ENCODE data around the gene TCP11L2. TPM values are rescaled to one million over a fixed set of nuclear protein-coding genes. Genes with fewer than 3 reads are reported as not detected.

The TCP11L2 gene
- total RNA-seq, 1 donor from 2014 or later, result 14.0 TPM

DNA sequence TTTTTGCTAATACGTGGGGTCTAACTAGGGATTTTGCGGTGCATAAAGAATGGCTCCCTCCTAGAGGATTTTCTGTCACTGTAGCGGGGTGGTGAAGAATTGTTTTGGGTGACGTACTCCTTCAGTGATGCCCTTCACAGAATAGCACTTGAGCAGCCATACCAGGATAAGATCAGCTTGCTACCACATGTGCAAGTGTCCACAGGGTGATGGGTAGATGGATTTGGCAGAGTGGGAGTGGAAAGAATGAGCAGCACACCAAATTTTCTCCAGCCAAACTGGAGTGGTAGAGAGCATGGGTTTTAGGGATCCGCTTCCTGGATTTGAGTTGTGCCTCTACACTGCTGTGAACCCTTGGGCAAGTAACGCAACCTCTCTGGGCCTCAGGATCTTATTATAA, 2.3 kb downstream of the TCP11L2 start:
- Mint-ChIP-seq H3K4me3 (ENCODE audit: unreplicated experiment) (no peak overlapping the region), H3K27ac (ENCODE audit: unreplicated experiment) (no peak overlapping the region), H3K9me3 (ENCODE audit: unreplicated experiment) (no peaks in the 10 kb centered on the region), H3K36me3 (ENCODE audit: low read depth, unreplicated experiment) (no peaks in the 10 kb centered on the region), H3K4me1 (ENCODE audit: unreplicated experiment) (peaks cover 11% of the 10 kb centered on the region), H3K27me3 (ENCODE audit: unreplicated experiment) (peaks cover 20% of the 10 kb centered on the region)
- DNase-seq (ENCODE audit: low spot score), result no peak
- TF ChIP-seq, protein P1, sequence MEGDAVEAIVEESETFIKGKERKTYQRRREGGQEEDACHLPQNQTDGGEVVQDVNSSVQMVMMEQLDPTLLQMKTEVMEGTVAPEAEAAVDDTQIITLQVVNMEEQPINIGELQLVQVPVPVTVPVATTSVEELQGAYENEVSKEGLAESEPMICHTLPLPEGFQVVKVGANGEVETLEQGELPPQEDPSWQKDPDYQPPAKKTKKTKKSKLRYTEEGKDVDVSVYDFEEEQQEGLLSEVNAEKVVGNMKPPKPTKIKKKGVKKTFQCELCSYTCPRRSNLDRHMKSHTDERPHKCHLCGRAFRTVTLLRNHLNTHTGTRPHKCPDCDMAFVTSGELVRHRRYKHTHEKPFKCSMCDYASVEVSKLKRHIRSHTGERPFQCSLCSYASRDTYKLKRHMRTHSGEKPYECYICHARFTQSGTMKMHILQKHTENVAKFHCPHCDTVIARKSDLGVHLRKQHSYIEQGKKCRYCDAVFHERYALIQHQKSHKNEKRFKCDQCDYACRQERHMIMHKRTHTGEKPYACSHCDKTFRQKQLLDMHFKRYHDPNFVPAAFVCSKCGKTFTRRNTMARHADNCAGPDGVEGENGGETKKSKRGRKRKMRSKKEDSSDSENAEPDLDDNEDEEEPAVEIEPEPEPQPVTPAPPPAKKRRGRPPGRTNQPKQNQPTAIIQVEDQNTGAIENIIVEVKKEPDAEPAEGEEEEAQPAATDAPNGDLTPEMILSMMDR (IDR thresholded peaks at IDR 0.05; ENCODE audit: unreplicated experiment), result no peak

DNA sequence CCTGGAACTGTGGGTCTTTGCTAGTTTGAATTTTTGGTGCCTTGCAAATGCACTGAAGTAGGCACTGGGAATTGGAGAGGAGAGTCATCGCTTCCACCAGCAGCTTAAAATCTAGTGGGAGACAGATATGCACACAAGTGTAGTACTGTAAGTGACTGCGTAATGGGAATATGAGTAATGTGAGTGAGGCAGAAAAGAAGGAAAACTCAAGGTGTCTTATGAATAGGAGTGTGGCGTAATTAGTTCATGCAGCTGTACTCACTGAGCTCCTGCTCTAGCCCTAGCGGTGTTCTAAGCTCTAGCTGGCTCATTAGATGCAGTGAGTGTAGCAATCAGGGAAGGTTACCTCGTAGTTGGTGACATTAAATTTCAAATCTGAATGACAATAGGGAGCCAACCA, 2.8 kb downstream of the TCP11L2 start:
- Mint-ChIP-seq H3K27me3 (ENCODE audit: unreplicated experiment) (peaks cover 22% of the 10 kb centered on the region), H3K27ac (ENCODE audit: unreplicated experiment) (no peak overlapping the region), H3K36me3 (ENCODE audit: low read depth, unreplicated experiment) (no peaks in the 10 kb centered on the region), H3K9me3 (ENCODE audit: unreplicated experiment) (no peaks in the 10 kb centered on the region), H3K4me3 (ENCODE audit: unreplicated experiment) (no peak overlapping the region), H3K4me1 (ENCODE audit: unreplicated experiment) (peaks cover 11% of the 10 kb centered on the region)
- no peak for DNase-seq (ENCODE audit: low spot score)
- TF ChIP-seq, protein P1 (IDR thresholded peaks at IDR 0.05; ENCODE audit: unreplicated experiment), result no peak

DNA sequence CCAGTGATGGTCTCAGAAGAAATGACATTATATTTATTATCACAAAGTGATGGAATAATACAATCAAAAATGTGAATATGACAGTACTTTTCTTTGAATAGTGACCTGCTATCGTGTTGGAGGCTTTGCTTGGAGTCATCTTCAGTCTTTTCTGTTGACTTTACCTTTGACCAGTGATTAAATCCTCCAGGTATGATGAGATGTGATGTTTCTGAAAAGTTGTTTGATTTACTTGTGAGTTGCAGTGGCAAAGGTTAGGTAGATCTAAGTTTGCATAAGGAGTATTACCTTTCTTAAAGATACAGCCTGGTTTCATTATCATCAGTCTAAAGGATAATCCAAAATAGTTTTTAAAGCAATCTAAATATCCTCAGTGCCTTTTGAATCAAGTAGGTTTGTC, 4.6 kb downstream of the TCP11L2 start:
- TF ChIP-seq, protein P1 (IDR thresholded peaks at IDR 0.05; ENCODE audit: unreplicated experiment), result no peak
- Mint-ChIP-seq H3K4me1 (ENCODE audit: unreplicated experiment) (peaks cover 4% of the 10 kb centered on the region), H3K4me3 (ENCODE audit: unreplicated experiment) (no peak overlapping the region), H3K27ac (ENCODE audit: unreplicated experiment) (no peak overlapping the region), H3K9me3 (ENCODE audit: unreplicated experiment) (no peaks in the 10 kb centered on the region), H3K27me3 (ENCODE audit: unreplicated experiment) (peaks cover 13% of the 10 kb centered on the region), H3K36me3 (ENCODE audit: low read depth, unreplicated experiment) (no peaks in the 10 kb centered on the region)
- no peak for DNase-seq (ENCODE audit: low spot score)

DNA sequence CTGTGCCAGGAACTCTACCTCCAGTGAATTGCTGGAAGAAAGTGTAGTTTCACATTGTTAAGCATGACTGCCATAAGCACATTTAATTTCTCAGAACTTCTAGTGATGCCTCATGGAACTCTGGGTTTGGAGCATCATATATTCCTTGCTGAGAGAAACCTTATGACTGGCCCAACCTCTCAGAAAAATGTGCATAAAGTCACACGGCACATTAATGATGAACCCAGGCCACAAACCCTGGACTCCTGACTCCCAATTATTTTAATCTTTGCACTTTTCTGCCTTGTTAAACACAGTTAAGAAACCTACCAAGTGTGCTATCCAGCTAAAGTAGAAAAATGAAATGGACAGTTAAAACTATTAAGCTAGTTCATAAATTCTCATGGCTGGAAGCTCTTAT, 5.6 kb downstream of the TCP11L2 start:
- Mint-ChIP-seq H3K27me3 (ENCODE audit: unreplicated experiment) (peaks cover 7% of the 10 kb centered on the region), H3K4me1 (ENCODE audit: unreplicated experiment) (peaks cover 4% of the 10 kb centered on the region), H3K27ac (ENCODE audit: unreplicated experiment) (no peak overlapping the region), H3K36me3 (ENCODE audit: low read depth, unreplicated experiment) (no peaks in the 10 kb centered on the region), H3K4me3 (ENCODE audit: unreplicated experiment) (no peak overlapping the region), H3K9me3 (ENCODE audit: unreplicated experiment) (no peaks in the 10 kb centered on the region)
- DNase-seq (ENCODE audit: low spot score), result no peak
- TF ChIP-seq, protein P1 (IDR thresholded peaks at IDR 0.05; ENCODE audit: unreplicated experiment), result no peak

DNA sequence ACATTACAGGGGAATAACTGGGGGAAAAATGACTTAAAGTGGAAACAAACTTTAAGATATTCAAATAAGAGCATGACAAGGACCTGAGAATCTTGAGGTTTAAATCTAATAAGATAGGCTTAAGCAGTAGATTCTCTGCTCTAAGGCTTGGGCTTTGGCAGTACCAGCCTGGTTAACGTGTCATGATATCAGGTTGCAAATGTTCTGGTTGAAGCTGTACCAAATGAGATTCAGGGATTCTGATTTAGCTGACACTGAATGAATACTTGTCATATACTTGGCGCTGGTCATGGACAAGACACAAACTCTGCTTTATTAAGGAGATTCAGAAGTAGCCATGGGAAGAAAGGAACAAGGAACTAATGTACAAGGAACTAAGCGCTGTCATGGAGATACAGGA, 6.1 kb downstream of the TCP11L2 start:
- peaks cover 4% of the 10 kb centered on the region for H3K27me3 Mint-ChIP-seq (ENCODE audit: unreplicated experiment)
- no peak overlapping the region for H3K4me3 Mint-ChIP-seq (ENCODE audit: unreplicated experiment)
- H3K9me3 Mint-ChIP-seq (ENCODE audit: unreplicated experiment), result no peaks in the 10 kb centered on the region
- H3K27ac Mint-ChIP-seq (ENCODE audit: unreplicated experiment), result no peak overlapping the region
- no peaks in the 10 kb centered on the region for H3K36me3 Mint-ChIP-seq (ENCODE audit: low read depth, unreplicated experiment)
- peaks cover 4% of the 10 kb centered on the region for H3K4me1 Mint-ChIP-seq (ENCODE audit: unreplicated experiment)
- TF ChIP-seq, protein P1 (IDR thresholded peaks at IDR 0.05; ENCODE audit: unreplicated experiment), result no peak
- DNase-seq (ENCODE audit: low spot score), result no peak
